Parathyroid adenoma (tissue), 2 donors: ENCODE measurements around the gene SNTG2.
"Not testable (repeated sequence)": the region's sequence is repeated elsewhere in the genome, so short reads cannot be mapped to it uniquely, and the experiment has no call there.

ENCODE experiments used
- H2AFZ ChIP-seq: fragments of 300-600 bp; sonication (generic); one replicate; pipeline ENCODE4 v1.7.0; 2017; ENCODE audit warnings: antibody characterized with exemption, mild to moderate bottlenecking
- H3K27ac ChIP-seq: fragments of 300-600 bp; sonication (generic); one replicate; pipeline ENCODE4 v1.7.0; 2017
- H3K27me3 ChIP-seq: fragments of 300-600 bp; sonication (generic); one replicate; pipeline ENCODE4 v1.7.0; 2017; ENCODE audit warnings: low read length; ENCODE audit not compliant: control insufficient read depth, insufficient read depth
- H3K36me3 ChIP-seq: fragments of 300-600 bp; sonication (generic); one replicate; pipeline ENCODE4 v1.7.0; 2017; ENCODE audit warnings: low read length; ENCODE audit not compliant: control insufficient read depth, insufficient read depth
- H3K4me1 ChIP-seq: fragments of 300-600 bp; sonication (generic); one replicate; pipeline ENCODE4 v1.7.0; 2017; ENCODE audit warnings: control low read depth
- H3K4me2 ChIP-seq: fragments of 300-600 bp; sonication (generic); one replicate; pipeline ENCODE4 v1.7.0; 2017; ENCODE audit warnings: low read length
- H3K4me3 ChIP-seq: fragments of 300-600 bp; sonication (generic); one replicate; pipeline ENCODE4 v1.7.0; 2017; ENCODE audit warnings: low read depth, low read length
- H3K79me2 ChIP-seq: fragments of 300-600 bp; sonication (generic); one replicate; pipeline ENCODE4 v1.7.0; 2017; ENCODE audit warnings: control low read depth
- H3K9ac ChIP-seq: fragments of 300-600 bp; sonication (generic); one replicate; pipeline ENCODE4 v1.7.0; 2017; ENCODE audit warnings: mild to moderate bottlenecking
- H3K9me3 ChIP-seq: fragments of 300-600 bp; sonication (generic); one replicate; pipeline ENCODE4 v1.7.0; 2017; ENCODE audit warnings: low read length; ENCODE audit not compliant: control insufficient read depth
- CTCF ChIP-seq: fragments of 300-600 bp; sonication (generic); IDR thresholded peaks from one replicate; pipeline ENCODE4 v1.7.0; 2017; ENCODE audit warnings: antibody characterized with exemption, mild to moderate bottlenecking
- donor health status: primary hyperparathyroidism.

The SNTG2 gene

DNA sequence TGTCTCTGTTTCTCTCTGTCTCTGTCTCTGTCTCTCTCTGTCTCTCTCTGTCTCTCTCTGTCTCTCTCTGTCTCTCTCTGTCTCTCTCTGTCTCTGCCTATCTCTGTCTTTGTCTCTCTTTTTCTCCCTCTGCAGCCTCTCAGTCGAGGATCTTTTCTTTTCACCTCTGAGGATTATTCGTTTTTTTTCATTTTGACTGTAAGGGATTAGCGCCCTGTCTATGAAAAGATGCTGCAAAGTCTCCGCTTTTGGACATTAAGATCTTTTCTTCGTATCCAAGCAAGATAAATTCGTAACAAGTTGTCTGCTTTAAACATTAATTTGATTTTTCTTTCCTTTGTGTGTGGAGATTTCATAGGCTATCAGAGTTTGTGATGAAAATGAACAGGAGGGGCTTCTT is 271.4 kb downstream of the SNTG2 start:
- no peak for TF ChIP-seq CTCF
- Histone ChIP-seq H3K9me3 (no peaks in the 10 kb centered on the region), H3K4me2 (no peak overlapping the region)

GRCh38 chr2:1223791-1224190 is 273.1 kb downstream of the SNTG2 start:
- H3K27me3 ChIP-seq: no peaks in the 10 kb centered on the region
- no peaks in the 10 kb centered on the region for H3K4me1 ChIP-seq
- no peak for TF ChIP-seq CTCF
- H3K27ac ChIP-seq: no peak overlapping the region
- H2AFZ ChIP-seq: no peak overlapping the region
- no peaks in the 10 kb centered on the region for H3K79me2 ChIP-seq
- H3K36me3 ChIP-seq: no peaks in the 10 kb centered on the region
- no peak overlapping the region for H3K4me3 ChIP-seq
- H3K4me2 ChIP-seq: no peak overlapping the region
- H3K9ac ChIP-seq: no peak overlapping the region
- no peaks in the 10 kb centered on the region for H3K9me3 ChIP-seq

More for the DNA sequence above, 271.4 kb downstream of the SNTG2 start:
- Histone ChIP-seq H3K4me3 (no peak overlapping the region), H3K27ac (no peak overlapping the region), H3K36me3 (no peaks in the 10 kb centered on the region), H3K79me2 (no peaks in the 10 kb centered on the region), H3K27me3 (no peaks in the 10 kb centered on the region), H2AFZ (no peak overlapping the region), H3K4me1 (no peaks in the 10 kb centered on the region), H3K9ac (no peak overlapping the region)

- Histone ChIP-seq H3K27ac (no peak overlapping the region), H3K36me3 (no peaks in the 10 kb centered on the region), H2AFZ (no peak overlapping the region), H3K4me3 (no peak overlapping the region), H3K4me2 (no peak overlapping the region), H3K4me1 (no peaks in the 10 kb centered on the region), H3K27me3 (no peaks in the 10 kb centered on the region), H3K9me3 (no peaks in the 10 kb centered on the region), H3K9ac (no peak overlapping the region), H3K79me2 (no peaks in the 10 kb centered on the region)
- TF ChIP-seq CTCF: no peak
Observed at GRCh38 chr2:1224901-1225300, 274.3 kb downstream of the SNTG2 start.

GRCh38 chr2:1226766-1227165 is 276.1 kb downstream of the SNTG2 start:
- H3K4me2 ChIP-seq: no peak overlapping the region
- no peaks in the 10 kb centered on the region for H3K27me3 ChIP-seq
- H3K9me3 ChIP-seq: no peaks in the 10 kb centered on the region
- H3K9ac ChIP-seq: no peak overlapping the region
- no peak overlapping the region for H3K4me3 ChIP-seq
- H3K4me1 ChIP-seq: no peaks in the 10 kb centered on the region
- H3K36me3 ChIP-seq: no peaks in the 10 kb centered on the region
- H2AFZ ChIP-seq: no peak overlapping the region
- H3K27ac ChIP-seq: no peak overlapping the region
- TF ChIP-seq CTCF: no peak
- H3K79me2 ChIP-seq: no peaks in the 10 kb centered on the region

- Histone ChIP-seq H3K27me3 (no peaks in the 10 kb centered on the region), H3K4me2 (no peak overlapping the region), H3K27ac (no peak overlapping the region), H3K9me3 (no peaks in the 10 kb centered on the region), H3K9ac (no peak overlapping the region), H3K4me1 (no peaks in the 10 kb centered on the region), H3K79me2 (no peaks in the 10 kb centered on the region), H3K36me3 (no peaks in the 10 kb centered on the region), H2AFZ (no peak overlapping the region), H3K4me3 (no peak overlapping the region)
- TF ChIP-seq CTCF: no peak
Observed at GRCh38 chr2:1227274-1227900, 276.7 kb downstream of the SNTG2 start.

DNA sequence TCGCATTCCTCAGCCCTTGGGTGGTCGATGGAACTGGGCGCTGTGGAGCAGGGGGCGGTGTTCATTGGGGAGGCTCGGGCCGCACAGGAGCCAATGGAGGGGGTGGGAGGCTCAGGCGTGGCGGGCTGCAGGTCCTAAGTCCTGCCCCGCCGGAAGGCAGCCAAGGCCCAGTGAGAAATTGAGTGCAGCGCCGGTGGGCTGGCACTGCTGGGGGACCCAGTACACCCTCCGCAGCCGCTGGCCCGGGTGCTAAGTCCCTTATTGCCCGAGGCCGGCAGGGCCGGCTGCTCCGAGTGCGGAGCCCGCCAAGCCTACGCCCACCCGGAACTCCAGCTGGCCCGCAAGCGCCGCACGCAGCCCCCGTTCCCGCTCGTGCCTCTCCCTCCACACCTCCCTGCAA is 278.9 kb downstream of the SNTG2 start:
- not testable (repeated sequence) for H3K79me2 ChIP-seq, H3K9ac ChIP-seq, H3K27me3 ChIP-seq, H3K4me2 ChIP-seq, H3K4me3 ChIP-seq, H3K27ac ChIP-seq, H2AFZ ChIP-seq, H3K4me1 ChIP-seq, H3K36me3 ChIP-seq, H3K9me3 ChIP-seq
